Ramos (cell line): ENCODE data around the gene MRPS27.

Source experiments
- in situ Hi-C: fragments of 300-500 bp; cut with MboI; formaldehyde crosslinking; loops from one replicate; pipeline ENCODE4 v1.14.3; 2022; ENCODE audit warnings: low sequenced_read_pairs; ENCODE audit not compliant: unreplicated experiment

MRPS27 gene

GRCh38 chr5:72294473-72294872 lies 25.6 kb downstream of the MRPS27 start:
- in situ Hi-C loops: no loop called here

GRCh38 chr5:72293495-72294055 lies 26.5 kb downstream of the MRPS27 start:
- in situ Hi-C loops: no loop called here

GRCh38 chr5:72292411-72292810 lies 27.6 kb downstream of the MRPS27 start:
- in situ Hi-C loops: no loop called here

GRCh38 chr5:72291601-72292000 lies 28.4 kb downstream of the MRPS27 start:
- in situ Hi-C loops: no loop called here

DNA sequence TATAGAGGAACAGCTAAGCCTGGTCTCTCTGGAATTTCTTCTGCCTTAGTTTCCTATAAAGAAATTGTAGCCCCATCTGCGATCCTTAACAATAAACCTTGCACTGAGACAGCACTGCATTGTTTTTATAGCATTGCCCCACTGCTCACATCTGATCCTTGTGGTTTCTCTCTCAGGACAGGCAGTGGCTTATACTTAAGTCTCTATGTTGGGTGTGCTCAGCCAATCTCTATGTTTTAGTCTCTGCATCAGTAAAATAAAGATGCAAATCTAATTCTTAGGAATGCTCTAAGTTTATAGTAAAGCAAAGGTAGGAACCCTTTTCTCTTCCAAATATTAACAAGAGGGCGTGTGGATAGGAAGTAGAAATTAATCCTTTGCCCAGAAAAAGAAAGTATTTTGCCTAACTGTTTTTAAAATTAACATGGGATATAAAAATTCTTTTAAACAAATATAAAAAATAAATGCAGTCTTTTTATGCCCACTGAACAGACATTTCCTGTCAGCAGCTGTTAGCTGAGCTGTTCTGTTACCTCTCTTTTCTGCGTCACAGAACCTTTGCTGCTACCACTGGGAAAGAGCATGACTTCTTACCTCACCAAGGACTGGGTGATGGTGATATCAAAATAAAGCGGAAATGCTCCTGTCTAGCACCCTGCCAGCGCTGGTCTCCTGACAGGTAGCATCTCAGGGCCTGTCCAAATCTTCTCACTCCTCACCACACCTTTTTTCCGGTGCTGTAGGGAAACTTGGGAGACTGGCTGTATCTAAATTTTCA lies 29.5 kb downstream of the MRPS27 start:
- in situ Hi-C loops: no loop called here

GRCh38 chr5:72288924-72289323 lies 31.1 kb downstream of the MRPS27 start:
- in situ Hi-C loops: no loop called here

DNA sequence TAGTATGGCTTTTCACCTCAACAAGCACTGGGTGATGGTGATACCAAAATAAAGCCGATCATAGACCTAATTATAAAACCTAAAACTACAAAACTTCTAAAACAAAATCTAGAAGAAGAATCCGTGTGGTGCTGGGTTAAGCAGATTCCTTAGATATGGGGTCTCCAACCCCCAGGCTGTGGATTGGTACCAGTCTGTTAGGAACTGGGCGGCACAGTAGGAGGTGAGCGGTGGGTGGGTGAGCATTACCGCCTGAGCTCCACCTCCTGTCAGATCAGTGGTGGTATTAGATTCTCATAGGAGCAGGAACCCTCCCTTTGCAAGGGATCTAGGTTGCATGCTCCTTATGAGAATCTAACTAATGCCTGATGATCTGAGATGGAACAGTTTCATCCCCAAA lies 33.2 kb downstream of the MRPS27 start:
- in situ Hi-C loops: no loop called here

DNA sequence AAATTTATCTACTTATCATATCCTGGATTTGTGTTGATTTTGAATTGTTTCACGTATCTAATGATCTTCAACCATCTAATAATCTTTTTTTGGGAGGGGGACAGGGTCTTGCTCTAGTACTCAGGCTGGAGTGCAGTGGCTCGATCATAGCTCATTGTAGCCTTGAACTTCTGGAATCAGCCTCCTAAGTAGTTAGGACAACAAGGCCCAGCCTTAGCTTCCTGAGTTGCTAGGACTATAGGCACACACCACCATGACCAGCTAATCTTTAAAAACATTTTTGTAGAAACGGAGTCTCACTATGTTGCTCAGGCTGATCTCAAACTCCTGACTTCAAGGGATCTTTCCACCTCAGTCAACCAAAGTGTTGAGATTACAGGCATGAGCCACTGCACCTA lies 34.6 kb downstream of the MRPS27 start:
- in situ Hi-C loops: no loop called here

DNA sequence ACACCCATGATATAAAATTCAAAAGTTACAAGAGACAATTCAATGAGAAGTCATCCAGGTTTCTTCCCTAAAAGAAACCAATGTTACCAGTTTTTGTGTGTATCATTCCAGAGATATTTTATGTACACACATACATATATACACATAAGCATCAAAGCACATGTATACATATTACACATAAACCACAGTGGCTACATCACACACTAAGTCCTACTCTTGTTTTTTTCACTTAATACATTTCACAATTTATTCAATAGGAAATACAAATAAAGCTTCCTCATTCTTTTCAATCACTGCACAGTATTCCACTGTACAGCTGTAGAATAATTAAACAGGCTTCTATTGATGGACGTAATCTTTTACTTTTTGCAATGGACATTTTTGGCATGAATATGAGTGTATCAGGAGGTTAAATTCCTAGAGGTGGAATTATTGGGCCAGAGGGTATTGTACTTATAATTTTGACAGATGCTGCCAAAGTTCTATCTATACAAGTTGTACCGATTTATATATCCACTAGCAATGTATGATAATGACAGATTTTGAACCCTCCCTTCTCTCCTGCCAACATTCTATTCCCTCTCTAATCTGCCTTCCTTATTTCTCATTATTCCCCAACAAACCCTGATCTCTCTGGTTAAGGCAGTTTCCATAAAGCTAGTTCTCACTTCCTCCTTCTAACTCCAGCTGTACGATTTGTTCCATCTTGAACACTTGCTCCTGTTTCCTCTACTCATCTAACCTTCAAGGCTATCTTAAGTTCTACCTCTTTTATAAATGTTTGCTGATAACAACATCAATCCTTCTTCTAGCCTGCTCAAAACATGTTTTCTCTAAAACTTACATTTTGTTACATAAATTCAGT lies 35.2 kb downstream of the MRPS27 start:
- in situ Hi-C loops: no loop called here

- in situ Hi-C loops: no loop called here
These were observed 36.7 kb downstream of the MRPS27 start for GRCh38 chr5:72283358-72283757.

DNA sequence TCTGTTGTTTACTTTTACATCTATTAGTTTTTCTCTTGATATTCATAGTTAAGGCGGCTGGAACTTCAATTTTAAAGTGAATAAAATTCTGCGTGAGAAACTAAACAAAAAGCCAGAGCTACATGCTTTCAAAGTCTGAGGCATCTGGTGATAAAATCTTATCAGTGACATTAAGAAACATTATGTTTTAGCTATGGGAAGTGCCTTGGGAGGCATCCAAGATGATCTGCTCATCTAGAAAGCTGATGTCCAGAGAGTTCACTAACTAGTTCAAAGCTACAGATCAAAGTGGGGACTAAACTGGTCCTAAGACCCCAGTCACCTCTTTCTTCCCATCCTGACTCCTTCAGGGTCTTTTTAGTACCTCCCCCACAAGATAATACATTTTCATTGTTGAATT lies 37.2 kb downstream of the MRPS27 start:
- in situ Hi-C loops: no loop called here

- in situ Hi-C loops: no loop called here
These were observed 38.1 kb downstream of the MRPS27 start for GRCh38 chr5:72281764-72282499.

- in situ Hi-C loops: no loop called here
These were observed 38.6 kb downstream of the MRPS27 start for GRCh38 chr5:72281430-72281763.

DNA sequence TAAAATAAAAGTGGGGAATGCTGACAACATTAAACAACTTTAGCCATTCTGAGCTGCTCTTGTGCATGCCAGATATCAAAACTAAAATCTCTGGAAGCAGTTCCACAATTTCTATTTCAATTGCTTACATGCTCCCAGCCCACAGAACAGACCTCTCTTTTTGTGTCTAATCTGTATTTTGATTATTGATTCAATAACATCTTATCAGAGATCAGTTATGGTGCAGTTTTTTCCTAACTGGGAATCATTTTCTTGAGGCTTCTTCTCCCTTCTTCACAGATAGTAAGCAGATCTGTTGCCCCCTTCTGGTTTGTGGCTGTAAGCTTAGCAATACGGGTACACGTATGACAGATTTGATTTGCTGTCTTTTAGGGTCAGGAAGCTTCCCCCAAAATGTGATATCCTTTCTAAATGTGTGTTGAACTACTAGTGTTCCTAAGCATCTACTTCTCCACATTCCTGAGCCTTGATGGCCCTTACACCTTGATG lies 39.4 kb downstream of the MRPS27 start:
- in situ Hi-C loops: no loop called here

GRCh38 chr5:72276219-72276752 lies 43.8 kb downstream of the MRPS27 start:
- in situ Hi-C loops: no loop called here

GRCh38 chr5:72273547-72273946 lies 46.5 kb downstream of the MRPS27 start:
- in situ Hi-C loops: no loop called here

DNA sequence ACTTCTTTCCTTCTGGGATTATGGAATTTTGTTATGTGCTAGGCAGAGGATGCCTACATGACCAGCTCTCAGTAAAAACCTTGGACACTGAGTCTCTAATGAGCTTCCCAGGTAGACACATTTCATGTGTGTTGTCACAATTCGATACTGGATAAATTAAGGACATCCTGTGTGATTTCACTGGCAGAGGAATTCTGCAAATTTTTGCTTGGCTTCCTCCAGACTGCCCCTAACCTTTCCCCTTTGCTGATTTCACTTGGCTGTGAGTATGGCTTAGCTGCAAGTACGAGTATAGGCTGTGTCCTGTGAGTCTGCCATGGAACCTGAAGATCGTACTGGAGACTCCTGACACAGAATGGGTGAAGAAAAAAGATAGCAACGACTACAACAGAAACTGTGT lies 47.6 kb downstream of the MRPS27 start:
- in situ Hi-C loops: no loop called here

DNA sequence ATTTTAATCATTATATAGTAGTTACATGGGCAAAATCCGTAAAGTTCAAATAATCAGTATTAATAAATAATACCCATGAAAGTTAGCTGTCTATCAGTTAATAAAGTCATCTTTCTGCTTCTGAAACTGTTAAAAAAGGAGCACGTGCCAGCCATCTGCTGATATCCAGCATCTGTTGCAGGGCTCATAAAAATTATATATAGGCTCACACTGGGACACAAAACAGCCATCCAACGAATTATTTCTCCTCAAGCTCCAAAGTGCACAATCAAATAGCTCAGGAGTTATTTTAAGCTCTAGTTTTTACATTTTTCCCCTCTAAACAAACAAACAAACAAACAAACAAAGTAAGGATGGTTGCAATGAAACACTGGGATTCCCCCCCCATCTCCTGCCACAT lies 48.3 kb downstream of the MRPS27 start:
- in situ Hi-C loops: no loop called here

DNA sequence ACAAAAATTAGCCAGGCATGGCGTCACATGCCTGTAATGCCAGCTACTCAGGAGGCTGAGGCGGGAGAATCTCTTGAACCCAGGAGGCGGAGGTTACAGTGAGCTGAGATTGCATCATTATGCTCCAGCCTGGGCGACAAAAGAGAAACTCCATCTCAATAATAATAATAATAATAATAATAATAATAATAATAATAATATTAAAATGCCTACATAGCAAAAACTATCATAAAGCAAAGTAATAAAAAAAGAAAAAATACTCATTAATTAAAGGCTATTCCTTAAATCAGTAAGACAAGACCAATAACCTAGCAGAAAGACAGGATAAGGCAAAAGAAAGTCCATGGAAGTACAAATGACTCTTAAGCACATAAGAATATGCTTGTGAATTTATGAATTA lies 50.0 kb downstream of the MRPS27 start:
- in situ Hi-C loops: no loop called here

DNA sequence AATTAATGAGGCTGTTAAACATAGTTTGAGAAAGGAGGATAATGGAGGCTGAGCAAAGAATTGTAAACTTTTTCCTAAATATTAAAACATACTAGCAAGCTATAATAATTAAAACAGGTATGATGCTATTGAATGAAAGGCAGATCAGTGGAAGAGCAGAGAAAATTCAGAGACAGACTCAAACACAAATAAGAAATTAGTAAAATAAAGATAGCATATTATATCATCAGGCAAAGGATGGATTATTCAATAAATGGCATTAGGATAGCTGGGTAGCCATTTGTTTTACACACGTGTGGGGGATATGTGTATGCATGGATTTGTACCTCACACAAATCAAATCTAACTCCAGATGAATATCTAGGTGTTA lies 50.6 kb downstream of the MRPS27 start:
- in situ Hi-C loops: no loop called here
